RWPE2 (cell line): ENCODE results near the gene ARRDC5.

Source experiments
- ATAC-seq: fragments of 200-7000 bp; cut with Tn5 transposase; 3 replicates; pipeline ENCODE4 v1.9.1; 2021; ENCODE audit warnings: low read depth
- DNase-seq: peaks from one replicate; pipeline ENCODE4 v3.0.0-alpha.2; 2020; ENCODE audit warnings: low spot score
- H3K27ac ChIP-seq: fragments of 450-650 bp; 2 replicates; pipeline ENCODE4 v1.5.1; 2017; ENCODE audit warnings: mild to moderate bottlenecking; ENCODE audit not compliant: poor library complexity, severe bottlenecking
- H3K27me3 ChIP-seq: fragments of 250-450 bp; sonication (Bioruptor Pico); 2 replicates; pipeline ENCODE4 v1.5.1; 2021; ENCODE audit warnings: mild to moderate bottlenecking, moderate library complexity; ENCODE audit not compliant: insufficient read depth, poor library complexity, severe bottlenecking
- H3K36me3 ChIP-seq: fragments of 250-450 bp; sonication (Bioruptor Pico); 2 replicates; pipeline ENCODE4 v1.5.1; 2020; ENCODE audit warnings: low read depth, mild to moderate bottlenecking, moderate library complexity
- H3K4me1 ChIP-seq: fragments of 250-450 bp; sonication (Bioruptor Pico); 2 replicates; pipeline ENCODE4 v1.5.1; 2021; ENCODE audit warnings: mild to moderate bottlenecking, moderate library complexity; ENCODE audit not compliant: insufficient read depth, poor library complexity, severe bottlenecking
- H3K4me3 ChIP-seq: fragments of 250-450 bp; sonication (Bioruptor Pico); 2 replicates; pipeline ENCODE4 v1.5.1; 2021; ENCODE audit warnings: mild to moderate bottlenecking, moderate library complexity; ENCODE audit not compliant: severe bottlenecking
- H3K9me3 ChIP-seq: fragments of 250-450 bp; sonication (Bioruptor Pico); 2 replicates; pipeline ENCODE4 v1.5.1; 2021; ENCODE audit warnings: mild to moderate bottlenecking, moderate library complexity; ENCODE audit not compliant: severe bottlenecking
- TF ChIP-seq, protein P1 (sequence below): fragments of 450-650 bp; IDR thresholded peaks from one replicate; pipeline ENCODE4 v1.5.1; 2017; ENCODE audit warnings: mild to moderate bottlenecking, moderate library complexity; ENCODE audit not compliant: poor library complexity, severe bottlenecking

The ARRDC5 gene

DNA sequence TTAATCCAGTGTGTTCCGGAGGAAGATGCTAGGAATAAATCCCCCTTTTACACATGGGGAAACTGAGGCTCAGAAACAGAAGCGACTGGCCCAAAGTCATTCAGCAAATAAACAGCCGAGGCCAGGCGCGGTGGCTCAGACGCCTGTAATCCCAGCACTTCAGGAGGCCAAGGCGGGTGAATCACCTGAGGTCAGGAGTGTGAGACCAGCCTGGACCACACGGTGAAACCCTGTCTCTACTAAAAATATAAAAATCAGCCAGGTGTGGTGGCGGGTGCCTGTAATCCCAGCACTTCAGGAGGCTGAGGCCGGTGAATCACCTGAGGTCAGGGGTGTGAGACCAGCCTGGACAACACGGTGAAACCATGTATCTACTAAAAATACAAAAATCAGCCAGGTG, 23.7 kb downstream of the ARRDC5 start:
- Histone ChIP-seq H3K27me3 (no peaks in the 10 kb centered on the region), H3K4me3 (no peak overlapping the region), H3K27ac (no peak overlapping the region), H3K9me3 (no peaks in the 10 kb centered on the region), H3K4me1 (no peaks in the 10 kb centered on the region), H3K36me3 (no peaks in the 10 kb centered on the region)
- DNase-seq (no peak), ATAC-seq (no peak)
- TF ChIP-seq, protein P1, sequence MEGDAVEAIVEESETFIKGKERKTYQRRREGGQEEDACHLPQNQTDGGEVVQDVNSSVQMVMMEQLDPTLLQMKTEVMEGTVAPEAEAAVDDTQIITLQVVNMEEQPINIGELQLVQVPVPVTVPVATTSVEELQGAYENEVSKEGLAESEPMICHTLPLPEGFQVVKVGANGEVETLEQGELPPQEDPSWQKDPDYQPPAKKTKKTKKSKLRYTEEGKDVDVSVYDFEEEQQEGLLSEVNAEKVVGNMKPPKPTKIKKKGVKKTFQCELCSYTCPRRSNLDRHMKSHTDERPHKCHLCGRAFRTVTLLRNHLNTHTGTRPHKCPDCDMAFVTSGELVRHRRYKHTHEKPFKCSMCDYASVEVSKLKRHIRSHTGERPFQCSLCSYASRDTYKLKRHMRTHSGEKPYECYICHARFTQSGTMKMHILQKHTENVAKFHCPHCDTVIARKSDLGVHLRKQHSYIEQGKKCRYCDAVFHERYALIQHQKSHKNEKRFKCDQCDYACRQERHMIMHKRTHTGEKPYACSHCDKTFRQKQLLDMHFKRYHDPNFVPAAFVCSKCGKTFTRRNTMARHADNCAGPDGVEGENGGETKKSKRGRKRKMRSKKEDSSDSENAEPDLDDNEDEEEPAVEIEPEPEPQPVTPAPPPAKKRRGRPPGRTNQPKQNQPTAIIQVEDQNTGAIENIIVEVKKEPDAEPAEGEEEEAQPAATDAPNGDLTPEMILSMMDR = no peak

DNA sequence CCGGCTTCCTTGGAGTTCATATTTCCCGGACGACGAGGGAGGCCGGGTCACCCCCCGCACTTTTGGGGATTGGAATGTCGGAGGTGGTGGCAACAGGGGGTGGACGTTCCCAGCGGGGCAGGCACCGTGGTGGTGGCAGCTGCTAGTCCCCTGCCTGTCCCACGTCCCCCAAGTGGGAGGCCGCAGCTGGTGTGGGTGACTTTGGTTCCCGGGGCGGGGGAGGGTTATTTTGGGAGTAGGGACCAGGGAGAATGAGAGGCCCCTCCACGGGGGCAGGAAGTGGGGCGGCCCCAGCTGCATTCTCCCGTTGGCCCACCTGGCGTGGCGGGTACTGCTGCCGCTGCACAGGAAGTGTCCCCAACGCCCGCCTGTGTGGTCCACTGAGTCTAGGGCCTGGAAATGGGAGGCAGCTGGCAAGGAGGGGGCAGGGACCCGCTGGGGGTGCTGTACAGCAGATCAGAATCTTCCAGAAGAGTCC, 24.2 kb downstream of the ARRDC5 start:
- H3K27ac ChIP-seq = no peak overlapping the region
- TF ChIP-seq, protein P1 = no peak
- H3K27me3 ChIP-seq = no peaks in the 10 kb centered on the region
- H3K9me3 ChIP-seq = no peaks in the 10 kb centered on the region
- no peak for DNase-seq
- H3K36me3 ChIP-seq = no peaks in the 10 kb centered on the region
- H3K4me1 ChIP-seq = no peaks in the 10 kb centered on the region
- no peak for ATAC-seq
- H3K4me3 ChIP-seq = no peak overlapping the region

DNA sequence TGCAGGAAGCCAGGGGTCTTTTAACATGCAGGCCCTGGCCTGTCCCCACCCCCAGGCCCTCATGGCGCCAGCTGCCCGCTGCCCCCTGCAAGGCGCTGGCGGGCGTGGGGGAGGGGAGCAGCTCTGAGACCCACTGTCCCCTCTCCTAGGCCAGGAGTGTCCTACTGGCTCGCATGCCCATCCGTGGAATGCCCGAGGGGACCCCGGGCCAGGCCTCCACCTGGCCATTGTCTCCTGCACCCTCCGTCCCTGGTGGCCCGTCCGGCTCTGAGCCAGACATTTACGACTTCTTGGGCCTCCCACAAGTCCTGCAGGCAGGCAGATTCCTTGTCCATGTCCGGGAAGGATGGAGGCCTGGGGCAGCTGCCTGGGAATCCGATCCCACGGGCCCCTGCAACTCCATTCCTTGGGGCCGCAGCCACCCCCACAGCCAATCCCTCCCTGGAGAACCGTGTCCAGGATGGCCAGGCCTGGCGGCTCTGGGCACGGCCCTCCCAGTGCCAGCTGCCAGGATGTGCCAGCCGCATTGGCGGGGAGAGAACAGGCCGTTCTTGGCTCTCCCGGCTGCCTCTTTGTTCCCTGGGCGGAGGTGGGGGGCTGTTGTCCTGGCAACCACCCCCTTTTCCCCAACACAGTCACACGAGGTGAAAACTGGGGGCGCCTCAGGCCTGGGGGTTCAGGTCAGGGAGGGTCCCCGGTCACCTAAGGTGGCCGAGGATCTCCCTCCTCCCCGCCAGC, 24.8 kb downstream of the ARRDC5 start:
- no peaks in the 10 kb centered on the region for H3K9me3 ChIP-seq
- no peaks in the 10 kb centered on the region for H3K36me3 ChIP-seq
- TF ChIP-seq, protein P1 = no peak
- H3K27ac ChIP-seq = no peak overlapping the region
- no peak overlapping the region for H3K4me3 ChIP-seq
- DNase-seq (no peak), ATAC-seq (no peak)
- H3K4me1 ChIP-seq = no peaks in the 10 kb centered on the region
- H3K27me3 ChIP-seq = no peaks in the 10 kb centered on the region

DNA sequence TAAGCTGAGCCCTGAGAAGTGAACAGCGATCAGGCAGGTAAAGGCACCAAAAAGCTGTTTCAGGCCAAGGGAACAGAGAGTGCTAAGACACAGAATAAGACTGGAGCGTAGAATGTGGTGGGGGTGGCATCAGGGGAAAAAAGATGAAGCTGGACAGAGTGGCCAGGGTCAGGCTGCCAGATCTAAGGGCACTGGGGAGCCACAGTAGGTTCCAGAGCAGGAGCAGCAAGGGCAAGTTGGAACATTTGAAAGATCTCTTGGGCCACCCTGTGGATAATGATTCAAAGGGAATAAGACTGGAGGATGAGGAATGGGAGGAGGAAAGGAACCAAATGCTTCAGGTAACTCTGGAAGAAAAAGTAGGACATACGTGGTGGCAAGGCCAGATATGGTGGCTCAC, 28.8 kb downstream of the ARRDC5 start:
- TF ChIP-seq, protein P1 = no peak
- H3K4me3 ChIP-seq = no peak overlapping the region
- DNase-seq = no peak
- no peaks in the 10 kb centered on the region for H3K27me3 ChIP-seq
- no peak overlapping the region for H3K27ac ChIP-seq
- H3K4me1 ChIP-seq = peaks cover 6% of the 10 kb centered on the region
- no peak for ATAC-seq
- H3K9me3 ChIP-seq = no peaks in the 10 kb centered on the region
- H3K36me3 ChIP-seq = no peaks in the 10 kb centered on the region

DNA sequence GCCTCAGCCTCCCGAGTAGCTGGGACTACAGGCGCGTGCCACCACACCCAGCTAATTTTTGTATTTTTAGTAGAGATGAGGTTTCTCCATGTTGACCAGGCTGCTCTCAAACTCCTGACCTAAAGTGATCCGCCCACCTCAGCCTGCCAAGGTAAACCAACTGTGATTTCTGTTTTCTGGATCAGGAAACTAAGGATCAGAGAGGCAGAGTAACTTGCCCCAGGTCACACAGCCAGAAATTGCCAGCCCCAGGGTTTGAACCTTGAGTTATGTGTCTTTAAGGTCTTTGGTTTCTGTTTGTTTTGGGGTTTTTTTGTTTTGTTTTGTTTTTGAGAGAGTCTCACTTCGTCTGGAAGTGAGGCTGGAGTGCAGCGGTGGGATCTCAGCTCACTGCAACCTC, 31.0 kb downstream of the ARRDC5 start:
- H3K4me1 ChIP-seq = peaks cover 6% of the 10 kb centered on the region
- no peak for DNase-seq
- no peaks in the 10 kb centered on the region for H3K27me3 ChIP-seq
- no peak overlapping the region for H3K4me3 ChIP-seq
- no peaks in the 10 kb centered on the region for H3K9me3 ChIP-seq
- TF ChIP-seq, protein P1 = no peak
- no peak for ATAC-seq
- H3K36me3 ChIP-seq = no peaks in the 10 kb centered on the region
- H3K27ac ChIP-seq = peak overlapping the region; percentile 87
